HG03571 (cell line): Measurements from ENCODE around the gene PLXNA4.

Experiments
- ATAC-seq: cut with Tn5 transposase; IDR thresholded peaks from one replicate; pipeline ENCODE4 v1.9.1; 2021; ENCODE audit not compliant: unreplicated experiment

The PLXNA4 gene

DNA sequence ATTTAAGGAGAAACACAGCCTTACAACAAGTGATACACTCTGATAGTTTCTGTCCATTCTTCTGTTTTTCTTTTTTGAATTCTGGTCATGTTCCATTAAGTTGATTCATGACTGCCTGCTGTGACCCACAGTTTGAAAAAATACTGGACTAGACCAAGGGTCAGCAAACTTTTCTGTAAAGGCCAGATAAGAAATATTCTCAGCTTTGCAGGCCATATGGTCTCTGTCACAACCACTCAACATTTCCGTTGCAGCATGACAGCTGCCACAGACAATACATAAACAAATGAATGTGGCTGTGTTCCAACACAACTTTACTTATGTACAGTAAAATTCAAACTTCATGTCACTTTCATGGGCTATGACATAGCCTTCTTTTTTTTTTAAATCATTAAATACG is 156.7 kb downstream of the PLXNA4 start:
- ATAC-seq, result no peak

GRCh38 chr7:132418840-132419239 is 157.4 kb downstream of the PLXNA4 start:
- ATAC-seq, result no peak

- ATAC-seq, result no peak
Measured at GRCh38 chr7:132417103-132417906, 159.0 kb downstream of the PLXNA4 start.

- no peak for ATAC-seq
Measured at GRCh38 chr7:132416395-132416794, 159.9 kb downstream of the PLXNA4 start.

DNA sequence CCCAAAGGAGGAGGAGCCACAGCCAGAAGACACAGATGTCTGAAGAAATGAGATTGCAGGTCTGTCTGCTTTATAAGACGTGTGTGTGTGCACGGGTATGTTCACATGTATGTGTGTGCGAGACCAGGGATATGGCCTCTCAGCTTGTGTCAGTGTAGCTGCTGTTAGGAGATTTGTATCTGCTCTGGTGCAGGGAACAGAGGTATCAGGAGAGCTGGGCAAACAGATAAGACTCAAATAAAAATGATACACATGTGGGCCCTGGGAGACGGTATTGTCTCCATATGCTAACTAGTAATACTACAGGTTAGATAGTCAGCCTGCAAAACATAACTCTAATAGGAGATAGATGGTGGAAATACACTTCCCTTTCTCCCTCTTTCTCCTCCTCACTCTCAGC is 161.0 kb downstream of the PLXNA4 start:
- ATAC-seq, result no peak

DNA sequence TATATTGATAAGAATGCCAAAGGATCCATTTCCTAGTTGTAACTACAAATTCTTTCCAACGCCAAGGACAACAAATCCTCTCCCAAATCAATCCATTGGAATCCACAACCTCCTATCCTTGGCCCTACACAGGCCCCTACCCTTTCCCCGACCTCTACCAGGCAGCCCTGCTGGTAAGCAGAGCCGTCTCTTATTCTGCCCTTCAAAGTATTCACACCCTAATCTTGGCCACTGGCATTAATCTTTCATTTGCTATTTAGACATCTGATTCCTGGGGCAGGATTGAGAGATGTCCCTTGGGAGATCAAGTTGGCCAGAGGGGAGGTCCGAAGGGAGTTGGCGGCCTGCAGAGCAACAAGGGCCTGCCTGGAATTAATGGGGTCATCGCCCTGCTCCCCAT is 161.4 kb downstream of the PLXNA4 start:
- ATAC-seq, result no peak

- ATAC-seq, result no peak
Measured at GRCh38 chr7:132412435-132412834, 163.8 kb downstream of the PLXNA4 start.

DNA sequence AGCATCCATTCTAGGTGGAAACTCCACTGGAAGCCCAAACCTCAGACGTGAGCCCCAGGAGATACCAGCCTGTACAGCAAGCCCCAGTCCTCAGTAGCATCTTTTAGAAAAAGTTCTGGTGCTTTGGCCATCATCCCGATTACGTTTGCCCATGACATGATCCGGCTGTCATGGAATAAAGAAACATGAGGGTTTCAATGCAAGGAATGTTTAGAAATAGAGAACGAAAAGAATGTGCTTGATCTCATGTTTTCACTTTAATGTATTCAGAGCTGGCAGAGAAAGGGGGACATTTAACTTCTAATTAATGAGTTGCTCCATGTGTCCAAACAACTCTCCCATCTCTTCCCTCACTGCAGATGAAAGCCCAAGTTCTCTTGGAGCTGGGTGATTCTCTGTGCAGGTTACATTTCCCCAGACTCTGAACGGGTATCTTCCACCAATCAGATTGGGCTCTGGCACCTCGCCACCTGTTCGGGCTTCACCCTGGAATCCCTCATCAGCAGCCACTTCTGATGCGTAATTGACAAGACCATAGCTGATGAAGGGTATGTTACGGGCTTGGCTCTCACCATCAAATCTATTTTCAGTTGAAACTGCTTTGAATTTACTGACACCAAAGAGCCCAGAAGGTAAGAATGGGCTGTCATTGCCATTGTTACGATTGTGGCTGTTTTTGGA is 165.3 kb downstream of the PLXNA4 start:
- no peak for ATAC-seq

- no peak for ATAC-seq
Measured at GRCh38 chr7:132410385-132410784, 165.9 kb downstream of the PLXNA4 start.

DNA sequence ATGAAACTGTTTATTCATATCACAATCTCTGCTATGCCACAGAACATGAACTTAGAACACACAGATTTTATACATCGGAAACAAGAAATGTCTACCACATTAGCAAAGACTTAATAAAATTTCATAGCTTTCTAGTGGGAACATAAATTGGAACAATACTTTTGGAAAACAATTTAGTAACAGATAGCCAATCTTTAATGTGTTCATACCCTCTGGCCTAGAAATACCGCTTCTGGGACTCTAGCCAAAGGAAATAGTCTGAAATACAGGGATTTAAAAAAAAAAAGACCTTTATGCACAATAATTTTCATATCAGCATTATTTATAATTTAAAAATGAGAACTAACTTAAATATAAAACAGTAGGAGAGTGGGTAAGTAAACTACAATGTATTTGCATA is 168.5 kb downstream of the PLXNA4 start:
- ATAC-seq, result no peak

GRCh38 chr7:132406039-132406438 is 170.2 kb downstream of the PLXNA4 start:
- no peak for ATAC-seq

DNA sequence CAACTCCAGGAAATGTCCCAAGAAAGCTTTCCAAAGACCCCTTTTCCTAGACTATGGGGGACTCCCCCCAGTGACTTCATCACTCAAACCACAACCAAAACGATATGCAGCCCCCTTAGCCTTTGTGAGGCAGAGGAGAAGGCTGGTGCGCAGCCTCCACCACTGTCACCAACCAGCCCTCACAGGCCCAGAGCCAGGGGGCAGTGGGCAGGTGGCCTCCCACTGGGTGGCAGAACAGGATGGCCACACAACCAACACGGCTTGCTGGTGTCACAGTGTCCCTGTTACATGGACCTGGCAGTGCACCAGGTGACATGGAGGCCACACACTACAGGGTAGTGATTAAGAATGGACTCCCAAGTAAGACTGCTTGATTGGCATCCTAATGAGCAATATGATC is 172.0 kb downstream of the PLXNA4 start:
- ATAC-seq, result no peak

DNA sequence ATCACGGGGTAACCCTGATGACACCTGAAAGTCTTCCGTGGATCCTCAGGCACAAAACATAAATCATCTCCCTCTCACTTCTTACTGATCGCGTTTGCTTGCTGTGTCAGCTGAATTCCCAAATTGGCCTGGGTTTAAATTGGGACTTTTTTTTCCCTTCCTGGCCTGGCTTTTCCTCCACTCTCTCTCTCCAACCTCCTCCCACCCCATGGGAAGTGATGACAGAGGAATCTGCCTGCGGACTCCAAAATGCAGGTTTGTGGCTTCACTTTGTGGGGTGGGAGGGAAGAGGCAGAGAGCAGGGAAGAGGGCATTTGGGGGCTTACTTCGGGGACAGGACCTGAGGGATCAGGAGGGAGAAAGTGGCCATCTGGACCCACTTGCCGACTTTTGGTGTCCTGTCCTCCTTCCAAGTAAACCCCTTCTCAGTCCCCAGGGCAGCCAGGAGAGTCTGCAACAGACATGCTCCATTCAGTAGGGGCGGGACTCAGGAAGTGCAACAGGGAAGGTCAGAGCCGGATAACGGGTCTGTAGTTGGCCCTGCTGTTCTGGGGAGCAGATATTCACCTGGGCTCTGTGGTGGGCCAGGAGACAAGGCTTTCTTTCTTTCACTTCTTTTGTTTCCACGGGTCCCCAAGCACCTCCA is 172.7 kb downstream of the PLXNA4 start:
- no peak for ATAC-seq

DNA sequence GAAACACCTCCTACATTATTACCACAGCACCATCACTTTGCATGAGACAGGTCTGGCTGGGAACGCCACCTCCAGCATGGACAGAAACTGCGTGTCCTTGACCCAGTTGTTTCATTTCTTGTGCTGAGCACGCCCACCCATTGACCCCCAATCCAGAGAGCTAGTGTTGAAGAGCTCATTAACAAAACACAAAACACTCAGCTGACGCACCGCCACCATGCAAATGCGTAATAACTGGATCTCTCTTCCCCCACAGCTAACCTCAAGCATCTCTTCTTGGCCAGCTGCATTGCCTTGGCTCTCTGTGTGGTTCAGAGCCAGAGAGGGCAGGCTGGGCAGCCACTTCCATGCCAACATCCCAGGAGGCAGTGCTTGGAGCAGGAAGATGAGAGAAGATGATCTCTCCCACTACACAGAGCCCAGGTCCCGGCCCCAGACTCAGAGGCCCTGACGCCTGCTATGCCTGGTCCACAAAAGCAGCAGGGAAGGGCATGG is 173.5 kb downstream of the PLXNA4 start:
- ATAC-seq, result no peak

GRCh38 chr7:132402096-132402495 is 174.2 kb downstream of the PLXNA4 start:
- ATAC-seq, result no peak

DNA sequence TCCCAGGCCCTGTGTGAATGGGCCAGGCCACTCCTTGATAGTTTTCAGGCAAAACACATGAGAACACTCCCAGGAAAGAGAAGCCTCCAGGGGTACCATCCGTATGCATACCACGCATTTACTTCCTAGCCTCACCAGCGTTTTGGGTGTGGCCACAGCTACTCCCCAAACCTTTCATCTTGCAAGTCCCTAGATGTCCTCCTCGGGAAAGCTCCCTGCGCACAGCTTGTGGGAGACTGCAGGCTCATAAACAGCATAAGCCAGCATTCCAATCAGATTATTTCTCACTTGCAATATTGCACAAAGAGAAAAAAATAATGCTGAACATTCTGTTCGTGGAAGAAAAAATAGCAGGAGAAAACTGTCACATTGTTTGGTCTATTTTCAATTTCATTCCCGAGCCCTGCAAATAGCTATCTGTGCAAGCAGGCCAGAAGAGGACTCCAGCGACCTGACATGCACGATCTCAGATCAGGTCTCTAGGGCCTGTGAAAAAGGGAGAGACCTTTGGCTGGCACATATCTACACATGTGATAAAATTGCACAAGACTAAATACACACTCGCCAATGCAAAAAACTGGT is 175.6 kb downstream of the PLXNA4 start:
- ATAC-seq, result no peak

DNA sequence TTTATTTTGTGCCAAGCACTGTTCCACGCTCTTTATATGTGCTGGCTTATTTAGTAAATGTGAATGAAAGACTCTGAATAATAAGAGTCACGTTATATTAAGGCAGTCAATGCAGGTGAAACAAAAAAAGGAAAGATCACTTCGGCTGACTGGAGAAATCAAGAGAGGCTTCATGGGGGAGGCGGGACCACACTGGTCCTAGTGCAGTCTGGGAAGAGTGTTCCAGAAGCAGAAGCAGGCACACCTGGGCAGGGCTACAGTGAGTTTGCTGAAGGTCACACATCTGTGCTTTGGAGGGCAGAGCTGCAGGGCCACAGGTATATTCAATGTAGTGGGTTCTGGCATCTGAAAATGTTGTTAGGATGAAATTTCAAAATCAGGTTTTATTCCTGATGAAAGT is 176.9 kb downstream of the PLXNA4 start:
- ATAC-seq, result no peak

DNA sequence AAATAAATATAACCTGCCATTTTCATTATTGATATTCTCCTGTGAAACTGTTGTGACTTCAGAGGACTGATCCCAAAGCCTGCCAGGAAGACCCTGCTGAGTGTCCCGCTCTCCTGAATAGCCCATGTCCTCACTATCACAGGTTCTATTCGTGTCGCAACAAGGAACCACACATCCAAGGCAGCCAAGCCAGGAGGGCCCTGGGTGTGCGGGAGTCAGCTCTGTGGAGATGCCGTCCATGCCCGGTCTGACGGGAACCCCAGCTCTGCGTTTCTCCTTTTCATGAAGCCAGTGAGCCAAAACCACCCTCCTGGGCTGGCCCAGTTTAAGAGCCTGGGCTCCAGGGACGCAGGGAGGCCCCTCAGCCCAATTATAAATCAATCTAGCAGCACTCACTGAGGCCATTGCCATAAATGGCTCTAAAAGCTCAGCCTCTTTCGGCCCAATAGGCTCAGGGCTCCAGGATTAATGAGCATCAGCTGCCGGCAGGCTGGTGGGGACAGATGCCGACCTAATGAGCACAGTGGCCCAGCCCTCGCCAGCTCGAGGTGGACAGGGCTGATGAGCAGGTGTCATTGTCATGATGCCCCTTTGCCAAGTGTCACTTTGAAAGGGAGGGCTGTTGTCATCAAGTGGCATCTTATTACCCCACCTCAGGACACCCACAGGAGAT is 177.9 kb downstream of the PLXNA4 start:
- ATAC-seq, result no peak

DNA sequence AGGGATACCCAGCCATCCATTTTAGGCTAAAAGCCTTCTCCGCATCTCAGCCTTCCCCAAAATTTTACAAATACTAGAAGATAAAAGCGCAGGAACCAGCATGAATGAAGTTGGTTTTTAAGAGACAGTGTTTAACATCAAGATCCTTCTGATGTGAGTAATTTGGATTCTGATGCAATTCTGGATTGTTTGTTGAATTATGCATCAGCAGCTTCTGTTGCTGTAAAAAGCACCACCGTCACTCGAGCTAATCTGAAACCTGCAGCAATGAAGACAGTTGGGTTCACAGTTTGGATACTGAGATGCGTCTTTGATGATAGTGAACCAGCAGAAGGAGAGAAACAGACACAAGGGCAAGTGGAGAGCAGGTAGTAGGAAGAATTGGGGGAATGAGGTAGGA is 179.2 kb downstream of the PLXNA4 start:
- ATAC-seq, result no peak

DNA sequence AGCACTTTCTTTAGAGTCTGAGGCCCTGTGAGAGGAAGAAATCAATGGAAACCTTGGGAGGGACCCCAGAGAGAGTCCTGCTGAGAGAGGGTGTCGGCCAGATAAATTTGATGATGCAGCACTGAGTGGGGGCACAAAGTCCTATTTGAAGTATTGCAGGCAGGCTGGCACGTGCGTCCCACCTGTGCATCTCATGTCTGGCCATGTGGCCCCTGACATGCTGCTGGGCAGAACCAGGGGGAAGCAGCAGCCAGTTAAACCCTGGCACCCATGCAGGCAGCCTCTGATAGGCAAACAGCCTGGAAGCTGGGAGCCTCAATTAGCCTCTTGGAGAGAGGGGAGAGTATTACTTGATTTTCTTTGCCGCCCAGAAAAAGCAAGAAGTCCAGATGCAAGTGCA is 180.9 kb downstream of the PLXNA4 start:
- no peak for ATAC-seq
